Endothelial cell of hepatic sinusoid (primary cell): ENCODE measurements around the gene SPDYE4.

Experiments
- in situ Hi-C: cut with HindIII; loops from 2 replicates; pipeline ENCODE4 v1.10.0; 2017; ENCODE audit warnings: low sequenced_read_pairs

The SPDYE4 gene

GRCh38 chr17:8742274-8742673, 16.1 kb downstream of the SPDYE4 start:
- in situ Hi-C loops, result no loop called here

- in situ Hi-C loops, result no loop called here
Measured at GRCh38 chr17:8741771-8742170, 16.6 kb downstream of the SPDYE4 start.

- in situ Hi-C loops, result no loop called here
Measured at GRCh38 chr17:8741366-8741765, 17.0 kb downstream of the SPDYE4 start.

GRCh38 chr17:8740486-8740885, 17.9 kb downstream of the SPDYE4 start:
- in situ Hi-C loops, result no loop called here

- in situ Hi-C loops, result no loop called here
Measured at GRCh38 chr17:8739097-8739496, 19.2 kb downstream of the SPDYE4 start.

- in situ Hi-C loops, result no loop called here
Measured at GRCh38 chr17:8736796-8737195, 21.6 kb downstream of the SPDYE4 start.

- in situ Hi-C loops, result no loop called here
Measured at GRCh38 chr17:8736362-8736761, 22.0 kb downstream of the SPDYE4 start.

GRCh38 chr17:8735336-8735939, 22.9 kb downstream of the SPDYE4 start:
- in situ Hi-C loops, result no loop called here

- in situ Hi-C loops, result no loop called here
Measured at GRCh38 chr17:8734876-8735275, 23.5 kb downstream of the SPDYE4 start.

GRCh38 chr17:8732406-8733085, 25.8 kb downstream of the SPDYE4 start:
- in situ Hi-C loops, result no loop called here

- in situ Hi-C loops, result no loop called here
Measured at GRCh38 chr17:8729860-8730259, 28.5 kb downstream of the SPDYE4 start.

- in situ Hi-C loops, result no loop called here
Measured at GRCh38 chr17:8729421-8729820, 28.9 kb downstream of the SPDYE4 start.

- in situ Hi-C loops, result no loop called here
Measured at GRCh38 chr17:8728971-8729370, 29.4 kb downstream of the SPDYE4 start.

- in situ Hi-C loops, result no loop called here
Measured at GRCh38 chr17:8728251-8728938, 30.0 kb downstream of the SPDYE4 start.

- in situ Hi-C loops, result no loop called here
Measured at GRCh38 chr17:8726941-8727555, 31.3 kb downstream of the SPDYE4 start.

GRCh38 chr17:8725881-8726876, 32.2 kb downstream of the SPDYE4 start:
- in situ Hi-C loops, result no loop called here

- in situ Hi-C loops, result no loop called here
Measured at GRCh38 chr17:8724451-8724850, 33.9 kb downstream of the SPDYE4 start.

- in situ Hi-C loops, result no loop called here
Measured at GRCh38 chr17:8720596-8720995, 37.8 kb downstream of the SPDYE4 start.

- in situ Hi-C loops, result no loop called here
Measured at GRCh38 chr17:8719291-8720246, 38.8 kb downstream of the SPDYE4 start.
